SK-N-SH (cell line): Measurements from ENCODE around the gene TMEM134. TPM values are rescaled to one million over a fixed set of nuclear protein-coding genes. Genes with fewer than 3 reads are reported as not detected.
A peak's percentile ranks its signal among the peaks of the same experiment; 100 is the strongest.

Experiments used
- FOSL2 ChIP-seq: IDR thresholded peaks from 2 replicates; pipeline ENCODE4 v1.4.0; 2012; ENCODE audit warnings: low read depth, mild to moderate bottlenecking, moderate library complexity, borderline replicate concordance
- GABPA ChIP-seq: IDR thresholded peaks from 2 replicates; pipeline ENCODE4 v1.4.0; 2012; ENCODE audit warnings: low read depth, mild to moderate bottlenecking
- JUND ChIP-seq: IDR thresholded peaks from 2 replicates; pipeline ENCODE4 v1.4.0; 2012
- NFIC ChIP-seq: IDR thresholded peaks from 2 replicates; pipeline ENCODE4 v1.4.0; 2012; ENCODE audit warnings: borderline replicate concordance
- POLR2AphosphoS5 ChIP-seq: IDR thresholded peaks from 2 replicates; pipeline ENCODE4 v1.6.1; 2012; ENCODE audit warnings: low read depth, low read length
- RAD21 ChIP-seq: IDR thresholded peaks from 2 replicates; pipeline ENCODE4 v1.6.1; 2012; ENCODE audit warnings: mild to moderate bottlenecking, low read length
- REST ChIP-seq: IDR thresholded peaks from 2 replicates; pipeline ENCODE4 v1.6.1; 2012; ENCODE audit warnings: mild to moderate bottlenecking, low read depth, low read length, moderate library complexity
- RFX5 ChIP-seq: IDR thresholded peaks from 2 replicates; pipeline ENCODE4 v1.6.1; 2012; ENCODE audit warnings: mild to moderate bottlenecking, improper control_type of control experiment, low read length
- RXRA ChIP-seq: IDR thresholded peaks from 2 replicates; pipeline ENCODE4 v1.4.0; 2012; ENCODE audit warnings: low read depth, mild to moderate bottlenecking, borderline replicate concordance
- SIN3A ChIP-seq: IDR thresholded peaks from 2 replicates; pipeline ENCODE4 v1.6.1; 2012; ENCODE audit warnings: low read depth, mild to moderate bottlenecking, low read length, moderate library complexity, borderline replicate concordance
- ZBTB33 ChIP-seq: IDR thresholded peaks from 2 replicates; pipeline ENCODE4 v1.4.0; 2012; ENCODE audit warnings: low read depth, borderline replicate concordance
- polyA plus RNA-seq, 3 experiments: library from polyadenylated mRNA; depleted of rRNA; stranded (reverse); fragments of >200 nt; gene quantifications; 2 replicates each; pipeline ENCODE4 v1.2.3, GENCODE V29; 2012
- TF ChIP-seq, protein P1 (sequence below): IDR thresholded peaks from 2 replicates; pipeline ENCODE4; 2012
- TF ChIP-seq, protein P2 (sequence below): IDR thresholded peaks from 2 replicates; pipeline ENCODE4 v1.4.0; 2012; ENCODE audit warnings: low read depth, borderline replicate concordance

TMEM134 gene
- polyA plus RNA-seq, 1 of the 3 experiments (the other 2 are of a cell fraction), result 132 TPM

DNA sequence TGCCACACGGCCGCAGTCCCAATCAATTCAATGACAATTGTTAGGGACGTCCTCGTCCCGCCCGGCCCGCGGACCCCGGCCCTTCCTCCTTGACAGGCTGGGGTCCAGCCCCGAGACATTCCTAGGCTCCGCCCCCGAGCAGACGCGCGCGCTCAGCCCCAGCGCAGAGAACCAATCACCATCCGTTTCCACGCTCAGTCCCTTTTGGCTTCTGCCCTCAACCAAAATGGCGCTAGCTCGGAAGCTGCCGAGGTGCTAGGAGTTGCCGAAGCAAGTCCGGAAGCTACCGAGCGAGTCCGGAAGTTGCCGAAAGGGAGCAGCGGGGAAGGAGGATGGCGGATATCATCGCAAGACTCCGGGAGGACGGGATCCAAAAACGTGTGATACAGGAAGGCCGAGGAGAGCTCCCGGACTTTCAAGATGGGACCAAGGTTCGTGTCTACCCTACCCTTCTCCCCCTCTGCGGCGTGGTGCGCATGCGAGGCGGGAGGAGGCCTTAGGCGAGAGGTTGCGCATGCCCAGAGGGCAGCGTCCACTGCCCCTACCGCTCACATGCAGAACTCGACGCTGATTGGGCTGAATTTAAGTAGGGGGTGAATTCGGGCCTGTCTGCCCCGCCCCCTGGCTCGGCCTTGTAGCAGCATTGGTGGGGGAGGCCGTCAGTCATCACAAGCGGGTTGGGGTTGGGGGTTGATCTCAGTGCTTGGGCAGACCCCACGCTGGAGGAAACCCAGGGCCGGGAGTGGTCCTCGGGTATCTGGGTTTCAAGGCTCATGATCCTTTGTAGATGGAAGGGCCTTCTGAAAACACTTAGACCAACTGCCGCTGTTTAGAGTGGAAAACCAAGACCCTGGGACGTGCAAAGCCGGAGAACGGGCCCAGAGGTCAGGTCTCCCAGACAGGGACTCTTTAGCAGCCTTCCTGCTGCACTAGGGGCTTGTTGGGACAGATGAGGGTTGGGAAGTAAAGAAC lies 14.1 kb upstream of the TMEM134 start, which contains the start of gene AIP (continued):
- TF ChIP-seq REST (no peak), GABPA (peak; percentile 59), NFIC (no peak), SIN3A (no peak; the same call in 1 of the 2 replicates), FOSL2 (no peak), JUND (no peak), RXRA (no peak), ZBTB33 (no peak), RFX5 (0 out of 2 replicates have a peak, but pooled peaks have one; percentile 22), POLR2AphosphoS5 (peak; percentile 71), RAD21 (no peak)
- TF ChIP-seq, protein P1, sequence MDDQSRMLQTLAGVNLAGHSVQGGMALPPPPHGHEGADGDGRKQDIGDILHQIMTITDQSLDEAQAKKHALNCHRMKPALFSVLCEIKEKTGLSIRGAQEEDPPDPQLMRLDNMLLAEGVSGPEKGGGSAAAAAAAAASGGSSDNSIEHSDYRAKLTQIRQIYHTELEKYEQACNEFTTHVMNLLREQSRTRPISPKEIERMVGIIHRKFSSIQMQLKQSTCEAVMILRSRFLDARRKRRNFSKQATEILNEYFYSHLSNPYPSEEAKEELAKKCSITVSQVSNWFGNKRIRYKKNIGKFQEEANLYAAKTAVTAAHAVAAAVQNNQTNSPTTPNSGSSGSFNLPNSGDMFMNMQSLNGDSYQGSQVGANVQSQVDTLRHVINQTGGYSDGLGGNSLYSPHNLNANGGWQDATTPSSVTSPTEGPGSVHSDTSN, result peak; percentile 74
- TF ChIP-seq, protein P2, sequence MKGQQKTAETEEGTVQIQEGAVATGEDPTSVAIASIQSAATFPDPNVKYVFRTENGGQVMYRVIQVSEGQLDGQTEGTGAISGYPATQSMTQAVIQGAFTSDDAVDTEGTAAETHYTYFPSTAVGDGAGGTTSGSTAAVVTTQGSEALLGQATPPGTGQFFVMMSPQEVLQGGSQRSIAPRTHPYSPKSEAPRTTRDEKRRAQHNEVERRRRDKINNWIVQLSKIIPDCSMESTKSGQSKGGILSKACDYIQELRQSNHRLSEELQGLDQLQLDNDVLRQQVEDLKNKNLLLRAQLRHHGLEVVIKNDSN, result no peak
- TF ChIP-seq, all 33 proteins: peak for 10
